GM21786 (cell line): Measurements from ENCODE around the gene TRIP12.
A peak's percentile ranks its signal among the peaks of the same experiment; 100 is the strongest.
"Not testable (repeated sequence)": the region's sequence is repeated elsewhere in the genome, so short reads cannot be mapped to it uniquely, and the experiment has no call there.

Source experiments
- ATAC-seq: cut with Tn5 transposase; IDR thresholded peaks from one replicate; pipeline ENCODE4 v1.9.1; 2021; ENCODE audit not compliant: unreplicated experiment

TRIP12 gene

GRCh38 chr2:229835596-229836283 is 86.1 kb downstream of the TRIP12 start:
- no peak for ATAC-seq

GRCh38 chr2:229834368-229834767 is 87.4 kb downstream of the TRIP12 start:
- not testable (repeated sequence) for ATAC-seq

GRCh38 chr2:229832510-229832898 is 89.3 kb downstream of the TRIP12 start:
- ATAC-seq, result peak; percentile 50

GRCh38 chr2:229831805-229832509 is 89.9 kb downstream of the TRIP12 start:
- ATAC-seq, result no peak

- ATAC-seq, result no peak
These were observed 96.3 kb downstream of the TRIP12 start for GRCh38 chr2:229825476-229825875.

GRCh38 chr2:229821316-229821715 is 100.5 kb downstream of the TRIP12 start:
- no peak for ATAC-seq

GRCh38 chr2:229818230-229818629 is 103.6 kb downstream of the TRIP12 start:
- no peak for ATAC-seq

- no peak for ATAC-seq
These were observed 106.0 kb downstream of the TRIP12 start for GRCh38 chr2:229815858-229816257.

GRCh38 chr2:229815342-229815741 is 106.5 kb downstream of the TRIP12 start:
- ATAC-seq, result no peak

GRCh38 chr2:229810786-229811185 is 111.0 kb downstream of the TRIP12 start:
- ATAC-seq, result no peak

- no peak for ATAC-seq
These were observed 116.2 kb downstream of the TRIP12 start for GRCh38 chr2:229805559-229805958.

GRCh38 chr2:229802785-229803184 is 119.0 kb downstream of the TRIP12 start:
- no peak for ATAC-seq

- peak; percentile 66 for ATAC-seq
These were observed 120.6 kb downstream of the TRIP12 start for GRCh38 chr2:229800997-229801754.

- ATAC-seq, result no peak
These were observed 123.2 kb downstream of the TRIP12 start for GRCh38 chr2:229798446-229799155.

- ATAC-seq, result no peak
These were observed 126.8 kb downstream of the TRIP12 start for GRCh38 chr2:229795058-229795457.

GRCh38 chr2:229794636-229795035 is 127.2 kb downstream of the TRIP12 start:
- no peak for ATAC-seq

- not testable (repeated sequence) for ATAC-seq
These were observed 135.5 kb downstream of the TRIP12 start for GRCh38 chr2:229786289-229786688.

GRCh38 chr2:229784791-229785190 is 137.0 kb downstream of the TRIP12 start:
- ATAC-seq, result no peak

- peak; percentile 63 for ATAC-seq
These were observed 138.6 kb downstream of the TRIP12 start for GRCh38 chr2:229783108-229783721.

- peak; percentile 42 for ATAC-seq
These were observed 140.7 kb downstream of the TRIP12 start for GRCh38 chr2:229780856-229781773.
